HK-2 (cell line): ENCODE measurements around the gene ALDOA.
"Not testable (repeated sequence)": the region's sequence is repeated elsewhere in the genome, so short reads cannot be mapped to it uniquely, and the experiment has no call there.

Source experiments
- DNase-seq: peaks from one replicate; pipeline ENCODE4 v3.0.0-alpha.2; 2018; ENCODE audit not compliant: unreplicated experiment

Gene ALDOA

GRCh38 chr16:30091474-30092372 lies 26.2 kb downstream of the ALDOA start, which contains the start of gene TBX6:
Gene TBX6 (minus strand): TSS chr16:30091924. CDS start chr16:30091193, 731 bp downstream.
- peak; percentile 86 for DNase-seq

GRCh38 chr16:30092373-30093010 lies 26.9 kb downstream of the ALDOA start:
- no peak for DNase-seq

DNA sequence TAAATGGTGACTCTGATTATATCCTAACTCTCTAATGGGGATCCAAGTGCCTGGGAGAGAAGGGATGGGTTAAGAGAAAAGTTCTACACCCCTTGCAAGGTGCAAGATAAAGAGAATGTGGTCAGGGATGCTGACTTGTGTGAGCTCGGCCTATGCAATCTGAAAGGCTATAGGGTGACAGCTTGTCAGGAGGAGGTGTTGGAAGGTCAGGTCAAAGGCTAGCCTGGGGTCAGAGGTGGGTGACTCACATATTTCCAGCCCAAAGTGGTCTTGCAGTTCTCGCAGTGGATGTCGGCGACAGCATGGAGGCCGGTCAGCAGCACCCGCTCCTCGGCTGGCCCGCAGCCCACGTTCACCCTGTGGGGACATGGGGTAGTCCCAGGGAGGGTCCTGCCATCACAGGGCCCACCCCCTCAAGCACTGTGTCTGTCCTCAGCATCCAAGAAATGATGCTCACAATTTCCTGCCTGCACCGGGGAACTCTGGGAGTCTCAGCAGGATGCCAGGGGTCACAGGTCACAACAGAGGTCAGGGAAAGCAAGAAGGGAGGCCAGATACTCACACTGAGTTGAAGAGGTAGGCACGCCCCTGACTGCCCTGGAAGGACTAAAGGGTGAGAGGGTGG lies 29.1 kb downstream of the ALDOA start:
- DNase-seq: no peak

DNA sequence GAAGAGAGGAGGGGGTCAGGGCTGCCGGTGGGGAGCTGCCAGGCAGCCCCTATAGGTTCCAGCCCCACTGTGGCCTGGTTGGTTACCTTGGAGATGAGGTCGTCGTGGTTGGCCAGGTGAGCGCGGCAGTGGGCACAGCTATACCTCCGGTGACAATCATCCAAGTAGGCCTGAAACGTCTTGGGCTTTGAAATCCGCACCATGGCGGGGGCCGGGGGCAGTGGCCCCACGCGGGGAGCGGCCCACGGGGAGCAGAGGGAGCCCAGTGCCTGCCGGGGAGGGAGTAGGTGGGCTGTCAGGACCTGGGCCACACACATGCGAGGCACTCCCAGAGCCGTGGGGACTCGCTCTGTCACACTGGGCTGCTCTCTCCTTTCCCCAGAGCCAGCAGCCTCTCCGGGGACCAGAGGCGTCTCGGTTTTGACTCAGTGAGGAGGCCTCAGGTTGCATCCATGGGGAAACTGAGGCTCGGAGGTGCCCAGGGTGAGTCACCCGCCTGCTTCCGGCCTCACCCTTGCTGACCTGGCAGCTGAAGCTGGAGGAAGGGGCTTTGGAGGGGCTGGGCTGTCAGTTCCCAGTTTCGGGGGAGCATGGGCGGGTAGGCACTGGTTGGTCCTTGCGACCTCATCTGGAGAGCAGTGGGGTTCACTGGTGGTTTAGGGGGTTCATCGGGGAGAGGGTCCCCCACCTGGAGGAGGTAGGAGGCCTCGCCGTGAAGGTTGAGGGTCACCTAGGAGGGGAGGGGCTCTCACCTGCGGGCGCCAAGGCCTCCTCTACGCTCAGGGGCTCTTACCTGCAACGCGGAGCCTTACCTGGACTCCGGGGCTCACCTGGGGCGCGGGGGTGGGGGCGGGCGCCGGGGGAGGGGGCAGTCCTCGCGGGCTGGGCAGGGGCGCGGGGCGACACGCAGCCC lies 29.9 kb downstream of the ALDOA start:
- DNase-seq: no peak

DNA sequence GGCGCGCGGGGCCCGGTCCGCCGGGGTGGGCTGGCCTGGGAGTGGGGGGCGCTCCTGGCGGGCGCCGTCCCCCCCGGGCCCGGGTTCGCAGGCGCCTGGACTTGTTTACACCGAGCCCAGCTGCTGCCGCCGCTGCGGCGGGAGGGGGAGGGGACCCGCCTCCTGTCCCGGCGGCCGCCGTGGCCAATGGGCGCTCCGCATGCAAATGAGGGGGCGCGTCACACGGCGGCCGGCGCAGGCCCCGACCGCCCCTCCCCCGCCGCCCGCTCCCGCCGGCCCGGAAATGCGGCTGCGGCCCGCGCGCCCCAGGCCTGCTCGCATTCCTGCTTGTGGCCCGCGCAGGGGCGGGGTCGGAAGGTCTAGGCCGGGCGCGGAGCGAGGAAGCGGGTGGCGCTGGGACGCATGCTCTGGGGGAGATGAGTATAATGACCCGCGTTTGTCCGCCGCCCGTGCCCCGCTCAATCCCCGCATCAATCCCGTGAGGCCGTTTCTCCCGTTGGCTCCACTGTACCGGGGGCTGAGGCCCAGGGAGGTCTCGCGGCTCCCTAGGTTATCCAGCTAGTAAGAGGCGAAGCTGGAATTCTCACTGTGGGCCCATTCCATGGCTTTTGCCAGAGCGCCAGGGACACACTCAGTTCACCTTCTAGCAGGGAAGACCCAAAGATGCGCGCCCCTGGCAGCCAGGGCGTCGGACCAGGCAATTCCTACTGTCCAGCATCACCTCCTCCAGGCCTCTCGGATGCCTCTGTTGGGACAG lies 30.7 kb downstream of the ALDOA start, which contains the start of gene YPEL3:
YPEL3 (minus strand) TSS at position 109 of the 757 bp plus-strand sequence. CDS start 731 bp downstream, outside the sequence.
- DNase-seq: peak; percentile 72

DNA sequence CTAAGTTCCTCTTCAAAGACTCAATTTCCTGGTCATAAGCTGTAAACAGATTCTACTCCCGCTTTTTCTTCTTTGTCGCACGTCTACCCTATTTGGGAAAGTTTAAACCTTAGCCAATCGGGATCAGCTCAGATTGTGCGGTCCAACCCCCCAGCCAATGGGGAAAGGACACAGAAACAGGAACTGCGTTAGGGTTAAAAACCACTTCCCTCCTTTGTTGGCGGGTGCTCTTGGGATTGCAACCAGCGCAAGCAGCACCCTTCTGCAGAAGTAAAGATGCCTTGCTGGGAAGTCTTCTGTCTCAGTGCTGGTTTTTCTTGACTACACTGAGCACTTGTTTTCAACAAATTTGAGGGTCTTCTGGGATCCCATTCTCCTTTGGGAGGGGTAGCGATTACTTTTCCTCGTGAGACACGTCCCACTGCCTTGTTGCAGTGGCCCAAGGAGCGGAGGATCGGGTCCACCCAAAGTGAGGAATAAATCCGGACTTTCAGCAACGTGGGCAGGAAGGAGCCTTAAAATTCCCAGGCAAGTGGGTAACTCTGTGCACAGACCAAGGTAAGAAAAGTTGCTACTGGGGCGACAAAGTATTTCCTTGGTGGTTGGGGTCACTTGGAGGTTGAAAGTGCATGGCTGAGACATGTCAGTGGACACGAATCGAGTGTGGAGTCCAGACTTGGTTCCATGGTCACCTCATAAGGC lies 31.5 kb downstream of the ALDOA start:
- DNase-seq: no peak

GRCh38 chr16:30104090-30104489 lies 38.5 kb downstream of the ALDOA start:
- no peak for DNase-seq

- DNase-seq: no peak
Measured at GRCh38 chr16:30104492-30104891, 38.9 kb downstream of the ALDOA start.

DNA sequence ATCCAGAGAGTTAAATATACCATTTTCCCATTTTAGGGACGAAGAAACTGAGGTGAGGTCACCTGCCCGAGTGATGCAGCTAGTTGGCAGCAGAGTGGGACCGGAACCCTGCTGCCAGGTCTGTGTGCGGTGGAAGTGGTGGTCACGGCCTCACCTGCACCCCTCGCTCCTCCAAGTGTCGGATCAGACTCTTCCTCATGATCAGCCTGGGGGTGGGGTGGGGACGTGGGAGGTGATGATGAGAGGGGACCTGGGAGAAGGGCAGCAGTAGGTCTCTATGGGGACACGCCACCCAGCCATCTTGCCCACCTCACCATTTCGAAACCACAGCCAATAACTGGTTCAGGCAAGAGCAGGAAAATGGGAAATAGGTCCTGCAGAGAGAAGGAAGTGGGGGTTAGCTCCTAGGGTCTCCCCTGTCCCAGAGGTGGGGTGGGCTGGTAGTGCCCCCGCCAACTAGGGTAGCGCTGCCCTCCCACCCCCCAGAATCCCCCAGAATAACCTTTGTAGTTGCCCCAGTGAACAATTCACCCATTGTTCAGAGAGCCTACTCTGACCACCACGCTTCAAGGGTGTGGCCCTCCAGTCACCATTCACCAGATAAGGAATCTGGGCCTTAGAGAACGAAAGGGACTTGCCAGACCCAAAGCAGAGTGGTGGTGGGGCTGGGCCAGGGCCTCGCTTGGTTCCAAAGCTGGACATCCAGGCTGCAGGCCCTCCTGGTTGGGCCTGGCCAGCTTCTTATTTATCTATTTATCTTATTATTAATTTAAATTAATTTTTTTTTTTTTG lies 42.7 kb downstream of the ALDOA start:
- DNase-seq: no peak

- DNase-seq: no peak
Measured at GRCh38 chr16:30110661-30111060, 45.1 kb downstream of the ALDOA start.

DNA sequence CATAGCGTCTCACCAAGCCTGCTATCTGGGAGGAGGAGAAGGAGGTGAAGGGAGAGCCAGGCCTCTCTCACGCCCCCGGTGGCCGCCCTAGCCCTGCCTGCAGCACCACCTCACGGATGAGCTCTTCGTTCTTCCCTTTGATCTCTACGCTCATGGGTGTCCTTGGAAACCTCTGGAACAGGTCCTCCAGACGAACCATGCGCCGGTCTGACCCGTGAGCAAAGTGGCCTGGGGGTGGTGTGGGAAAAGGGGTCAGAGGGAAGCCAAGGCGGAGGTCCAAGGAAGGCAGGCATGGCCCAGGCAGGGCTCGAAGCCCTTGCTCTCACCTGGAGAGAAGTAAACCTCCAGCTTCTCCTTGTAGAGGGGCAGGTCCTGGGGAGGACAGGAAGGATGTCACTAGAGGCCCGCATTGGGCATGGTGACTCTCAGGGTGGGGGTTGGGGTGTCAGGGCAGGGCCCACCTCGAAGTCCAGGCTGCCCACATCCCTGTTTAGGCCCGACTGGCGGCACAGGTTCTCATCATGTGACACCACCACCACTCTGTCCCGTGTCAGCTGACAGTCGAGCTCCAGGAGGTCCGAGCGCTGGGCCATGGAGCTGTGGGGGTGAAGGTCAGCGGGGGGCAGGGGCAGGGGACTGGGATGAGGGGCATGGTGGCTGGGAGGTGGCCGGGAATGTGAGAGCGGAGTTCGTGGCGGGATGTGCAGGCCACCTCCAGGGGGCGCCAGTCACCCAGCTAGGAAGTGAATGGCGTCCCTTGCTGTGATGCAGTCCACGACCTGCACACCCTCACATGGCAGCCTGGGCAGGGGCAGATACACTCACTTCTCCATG lies 46.9 kb downstream of the ALDOA start:
- DNase-seq: no peak

- no peak for DNase-seq
Measured at GRCh38 chr16:30113031-30113710, 47.6 kb downstream of the ALDOA start, which contains the start of gene GDPD3. Gene GDPD3 (minus strand): TSS chr16:30113537. CDS start chr16:30113478, 59 bp downstream.

- DNase-seq: no peak
Measured at GRCh38 chr16:30113711-30114333, 48.3 kb downstream of the ALDOA start.

GRCh38 chr16:30114411-30114810 lies 48.9 kb downstream of the ALDOA start:
- no peak for DNase-seq

- not testable (repeated sequence) for DNase-seq
Measured at GRCh38 chr16:30114833-30115232, 49.3 kb downstream of the ALDOA start.

DNA sequence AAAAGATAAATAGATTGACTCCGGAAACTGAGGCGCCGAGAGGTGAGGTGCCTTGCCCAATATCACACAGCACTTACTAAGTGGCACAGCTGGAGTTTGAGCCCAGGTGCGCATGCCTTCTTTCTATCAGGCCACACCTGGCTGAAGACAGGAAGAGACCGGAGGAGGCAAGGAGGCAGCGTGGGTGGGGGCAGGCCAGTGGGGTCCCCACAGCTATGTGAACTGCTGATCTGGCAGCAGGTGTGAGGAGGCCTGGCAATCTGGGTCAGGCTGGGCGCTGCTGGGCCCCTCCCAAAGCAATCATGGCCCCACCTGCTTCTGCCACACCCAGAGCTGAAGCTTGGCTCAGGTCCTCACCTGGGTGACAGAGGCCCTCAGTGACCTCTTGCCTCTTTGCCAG lies 49.7 kb downstream of the ALDOA start:
- no peak for DNase-seq
